HL-60/S4 (cell line): ENCODE measurements around the gene ATP2A3.
"Not testable (repeated sequence)": the region's sequence is repeated elsewhere in the genome, so short reads cannot be mapped to it uniquely, and the experiment has no call there.

Source experiments
- in situ Hi-C: fragments of 300-500 bp; cut with MboI; formaldehyde crosslinking; loops from 2 replicates; pipeline ENCODE4 v1.14.3; 2022; ENCODE audit warnings: low sequenced_read_pairs

ATP2A3 gene

GRCh38 chr17:3956983-3957382, 7.3 kb downstream of the ATP2A3 start:
- in situ Hi-C loops: no loop called here

DNA sequence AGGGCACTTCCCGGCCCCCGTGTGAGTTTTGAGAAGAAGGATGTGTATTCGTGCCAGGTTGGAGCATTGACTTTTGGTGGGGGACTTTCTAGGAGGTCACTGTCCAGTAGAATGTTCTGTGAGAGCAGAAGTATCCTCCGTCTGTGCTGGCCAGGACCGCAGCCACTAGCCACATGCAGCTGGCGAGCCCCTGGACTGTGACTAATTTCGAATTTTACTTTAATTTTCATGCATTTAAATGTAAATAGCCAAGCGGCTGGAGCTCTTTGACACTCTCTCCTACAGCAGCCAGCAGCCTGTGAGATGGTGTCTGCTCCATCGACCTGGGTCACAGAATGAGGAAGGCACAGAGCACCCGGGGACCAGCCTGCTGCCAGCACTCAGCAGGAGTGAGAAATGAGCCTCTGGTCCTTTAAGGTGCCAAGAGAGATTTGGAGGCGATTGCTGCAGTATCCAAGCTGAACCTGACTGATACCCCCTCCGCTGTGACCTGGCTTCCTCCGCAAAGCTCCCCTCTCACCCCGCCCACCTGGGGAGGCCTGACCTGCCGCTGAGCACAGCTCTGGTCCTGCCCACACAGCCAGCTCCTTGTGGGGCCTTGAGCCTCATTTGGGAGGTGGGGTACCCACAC, 7.8 kb downstream of the ATP2A3 start:
- in situ Hi-C loops: no loop called here

DNA sequence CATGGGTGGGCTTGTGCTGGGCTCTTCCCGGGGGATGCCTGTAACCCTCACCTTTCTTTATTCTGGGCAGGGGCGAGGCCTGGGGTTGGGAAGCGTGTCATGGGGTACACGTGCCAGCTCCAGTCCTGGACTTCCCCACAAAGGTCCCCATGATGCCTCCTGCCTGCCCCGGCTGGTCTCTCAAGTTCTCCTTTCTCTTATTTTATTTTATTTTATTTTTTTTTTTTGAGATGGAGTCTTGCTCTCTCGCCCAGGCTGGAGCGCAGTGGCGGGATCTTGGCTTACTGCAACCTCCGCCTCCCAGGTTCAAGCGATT, 8.6 kb downstream of the ATP2A3 start:
- in situ Hi-C loops: no loop called here

GRCh38 chr17:3954976-3955672, 9.1 kb downstream of the ATP2A3 start:
- in situ Hi-C loops: no loop called here

DNA sequence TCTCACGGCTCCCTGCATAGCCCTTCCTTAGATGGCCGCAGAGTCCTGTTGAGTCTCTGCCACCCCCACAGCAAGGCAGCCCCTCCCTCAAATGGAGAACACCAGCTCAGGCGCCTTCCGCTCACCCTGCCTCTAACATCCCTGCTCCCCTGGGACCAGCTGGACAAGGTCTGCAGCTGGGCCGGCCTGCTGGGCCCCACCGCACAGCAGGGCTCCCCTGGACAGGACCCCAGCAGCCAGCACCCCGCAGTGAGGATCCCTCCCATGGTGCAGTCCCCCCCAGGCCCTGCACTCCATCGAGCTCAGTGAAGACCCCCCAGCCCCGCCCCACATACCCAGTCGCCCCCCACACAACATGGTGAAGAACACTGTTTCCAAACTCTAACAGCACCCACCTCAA, 10.2 kb downstream of the ATP2A3 start:
- in situ Hi-C loops: no loop called here

GRCh38 chr17:3953542-3953941, 10.7 kb downstream of the ATP2A3 start:
- in situ Hi-C loops: no loop called here

- in situ Hi-C loops: no loop called here
Observed at GRCh38 chr17:3952186-3952585, 12.1 kb downstream of the ATP2A3 start.

DNA sequence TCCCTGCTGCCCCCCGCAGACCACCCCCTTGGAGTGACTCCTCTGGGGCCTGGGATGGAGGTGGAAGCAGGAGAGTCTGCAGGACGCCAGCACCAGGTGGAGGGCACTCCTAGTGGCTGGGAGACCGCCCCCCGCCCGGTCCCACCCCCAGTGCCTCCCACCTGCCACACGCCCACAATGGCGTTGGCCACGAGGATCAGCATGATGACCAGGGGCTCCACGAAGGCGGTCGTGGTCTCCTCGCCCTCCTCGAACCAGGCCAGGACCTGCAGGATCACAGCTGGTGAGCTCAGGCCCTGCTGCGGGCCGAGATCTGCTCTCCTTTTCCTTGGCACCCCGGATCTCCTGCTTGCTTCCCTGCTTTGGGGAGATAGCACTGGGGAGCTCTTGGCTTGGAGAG, 12.8 kb downstream of the ATP2A3 start:
- in situ Hi-C loops: no loop called here

- in situ Hi-C loops: no loop called here
Observed at GRCh38 chr17:3951003-3951402, 13.2 kb downstream of the ATP2A3 start.

GRCh38 chr17:3950584-3950983, 13.7 kb downstream of the ATP2A3 start:
- in situ Hi-C loops: no loop called here

DNA sequence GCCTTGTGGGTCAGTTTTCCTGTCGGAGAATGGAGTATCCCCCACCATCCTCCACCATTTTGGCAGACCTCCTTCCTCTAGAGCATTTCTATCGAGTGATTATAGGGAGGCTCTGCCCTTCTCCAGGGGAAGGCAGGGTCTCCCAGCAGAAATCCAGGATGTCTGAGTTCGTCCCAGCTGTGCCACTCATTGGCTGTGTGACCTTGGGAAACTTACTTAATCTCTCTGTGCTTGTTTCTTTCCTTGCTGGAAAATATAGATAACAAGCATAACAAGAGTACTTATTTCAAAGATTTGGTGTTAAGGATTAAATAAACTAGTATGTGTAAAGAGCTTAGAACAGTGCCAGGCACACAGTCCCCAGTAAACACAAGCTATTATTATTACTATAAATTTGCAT, 14.8 kb downstream of the ATP2A3 start:
- in situ Hi-C loops: no loop called here

- in situ Hi-C loops: not testable (repeated sequence)
Observed at GRCh38 chr17:3948551-3948950, 15.7 kb downstream of the ATP2A3 start.

DNA sequence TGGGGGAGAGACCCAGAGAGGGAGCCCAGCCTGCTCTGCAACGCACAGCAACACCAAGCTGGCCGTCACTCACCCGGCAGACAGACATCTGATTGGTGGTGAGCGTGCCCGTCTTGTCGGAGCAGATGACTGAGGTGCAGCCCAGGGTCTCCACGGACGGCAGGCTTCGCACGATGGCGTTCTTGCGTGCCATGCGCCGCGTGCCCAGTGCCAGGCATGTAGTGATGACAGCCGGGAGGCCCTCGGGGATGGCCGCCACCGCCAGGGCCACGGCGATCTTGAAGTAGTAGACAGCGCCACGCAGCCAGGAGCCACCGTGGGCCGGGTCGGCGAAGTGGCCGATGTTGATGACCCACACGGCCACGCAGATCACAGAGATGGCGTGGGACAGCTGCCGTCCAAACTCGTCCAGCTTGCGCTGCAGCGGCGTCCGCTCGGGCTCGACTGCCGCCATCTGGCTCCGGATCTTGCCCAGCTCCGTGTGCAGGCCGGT, 16.9 kb downstream of the ATP2A3 start:
- in situ Hi-C loops: no loop called here

DNA sequence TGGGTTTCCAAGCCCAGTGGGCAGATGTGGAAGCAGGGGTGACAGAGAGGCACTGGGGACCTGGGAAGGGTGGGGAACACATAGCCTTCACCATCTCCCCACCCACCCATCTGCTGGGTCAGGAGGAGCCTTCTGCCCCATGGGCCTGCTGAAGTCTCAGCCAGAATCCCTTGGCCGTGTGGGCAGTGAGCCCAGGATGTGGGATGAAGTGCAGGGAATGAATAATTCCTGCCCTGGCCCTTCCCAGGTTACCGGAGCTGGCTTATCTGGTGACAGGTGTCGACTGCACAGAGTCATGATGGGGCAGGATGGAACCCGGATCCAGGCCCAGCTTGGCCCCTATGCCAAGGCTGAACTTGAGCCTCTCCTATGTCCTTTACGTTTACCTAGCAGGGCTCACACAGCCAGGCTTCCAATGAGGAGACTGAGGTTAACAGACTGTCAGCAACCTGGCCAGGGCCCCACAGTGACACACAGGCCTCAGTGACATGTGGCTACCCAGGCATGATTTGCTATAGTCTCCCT, 17.5 kb downstream of the ATP2A3 start:
- in situ Hi-C loops: no loop called here

- in situ Hi-C loops: no loop called here
Observed at GRCh38 chr17:3944485-3945388, 19.5 kb downstream of the ATP2A3 start.

DNA sequence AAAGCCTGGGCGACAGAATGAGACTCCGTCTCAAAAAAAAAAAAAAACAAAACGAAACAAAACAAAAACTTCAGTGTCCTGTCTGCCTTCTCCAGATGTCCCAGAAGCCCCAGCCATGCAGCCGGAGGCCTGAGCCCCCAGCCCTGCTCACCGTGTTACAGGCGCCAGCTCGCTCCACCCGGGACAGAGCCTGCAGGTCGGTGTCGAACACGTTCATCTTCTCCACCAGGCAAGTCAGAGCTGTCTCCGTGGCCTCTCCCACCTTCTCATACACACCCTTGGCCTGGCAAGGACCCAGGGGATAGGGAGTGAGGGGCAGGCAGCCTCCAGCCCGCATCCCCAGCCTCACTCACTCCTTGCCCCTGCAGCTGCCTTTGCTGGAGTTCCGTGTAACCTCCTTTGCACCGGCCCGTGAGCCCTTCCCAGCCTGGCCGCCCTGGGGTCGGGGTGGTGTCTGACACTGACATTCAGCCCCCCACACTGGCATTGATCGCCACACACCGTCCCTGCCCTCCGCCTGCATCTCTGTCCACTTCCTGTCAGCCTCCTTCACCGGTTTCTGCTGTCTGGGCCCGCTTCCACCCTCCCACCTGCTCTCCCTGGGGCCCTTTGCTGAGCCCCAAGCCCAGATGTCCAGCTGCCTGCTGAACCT, 20.9 kb downstream of the ATP2A3 start:
- in situ Hi-C loops: no loop called here

DNA sequence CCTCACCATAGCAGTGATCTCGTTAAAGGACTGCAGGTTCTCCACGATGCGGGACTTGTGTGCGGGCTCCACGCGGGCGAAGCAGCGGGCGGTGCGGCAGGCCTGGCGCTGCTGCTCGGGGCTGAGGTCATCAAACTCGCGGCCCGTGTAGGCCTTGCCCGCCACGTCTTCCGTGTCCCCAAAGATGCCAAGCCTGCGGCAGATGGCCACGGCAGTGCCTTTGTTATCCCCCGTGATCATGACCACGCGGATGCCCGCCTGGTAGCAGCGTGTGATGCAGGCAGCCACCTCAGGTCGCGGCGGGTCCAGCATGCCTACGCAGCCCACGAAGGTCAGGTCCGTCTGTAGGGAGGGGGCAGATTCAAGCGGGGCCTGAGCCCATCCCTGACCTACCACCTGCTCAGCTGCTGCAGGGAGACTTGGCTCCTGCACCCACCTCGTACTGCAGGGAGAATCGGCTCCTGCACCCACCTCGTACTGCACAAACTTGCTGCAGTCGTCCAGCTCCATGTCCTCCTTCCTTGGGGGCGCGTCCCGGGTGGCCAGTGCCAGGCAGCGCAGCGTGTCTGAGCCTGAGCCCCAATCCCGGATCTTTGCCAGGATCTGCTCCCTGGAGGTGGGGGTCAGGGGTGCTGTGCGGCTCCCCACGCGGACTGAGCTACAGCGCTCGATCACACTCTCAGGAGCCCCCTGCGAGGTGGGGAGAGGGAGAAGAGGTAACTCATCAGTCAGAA, 23.1 kb downstream of the ATP2A3 start:
- in situ Hi-C loops: no loop called here

DNA sequence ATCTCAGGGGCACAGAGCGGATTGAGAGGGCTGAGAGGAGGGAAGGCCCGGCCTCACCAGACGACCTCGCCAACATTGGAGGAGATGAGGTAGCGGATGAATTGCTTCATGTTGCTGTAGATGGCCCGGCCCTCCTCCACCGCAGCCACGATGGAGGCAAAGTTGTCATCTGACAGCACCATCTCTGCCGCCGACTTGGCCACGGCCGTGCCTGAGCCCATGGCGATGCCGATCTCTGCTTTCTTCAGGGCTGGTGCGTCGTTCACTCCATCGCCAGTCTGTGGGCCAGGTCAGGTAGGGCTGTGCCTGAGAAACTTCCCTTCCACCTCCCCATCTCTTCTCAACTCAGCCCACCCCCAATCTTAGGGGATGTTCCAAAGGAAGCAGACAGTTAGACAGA, 26.9 kb downstream of the ATP2A3 start:
- in situ Hi-C loops: no loop called here

DNA sequence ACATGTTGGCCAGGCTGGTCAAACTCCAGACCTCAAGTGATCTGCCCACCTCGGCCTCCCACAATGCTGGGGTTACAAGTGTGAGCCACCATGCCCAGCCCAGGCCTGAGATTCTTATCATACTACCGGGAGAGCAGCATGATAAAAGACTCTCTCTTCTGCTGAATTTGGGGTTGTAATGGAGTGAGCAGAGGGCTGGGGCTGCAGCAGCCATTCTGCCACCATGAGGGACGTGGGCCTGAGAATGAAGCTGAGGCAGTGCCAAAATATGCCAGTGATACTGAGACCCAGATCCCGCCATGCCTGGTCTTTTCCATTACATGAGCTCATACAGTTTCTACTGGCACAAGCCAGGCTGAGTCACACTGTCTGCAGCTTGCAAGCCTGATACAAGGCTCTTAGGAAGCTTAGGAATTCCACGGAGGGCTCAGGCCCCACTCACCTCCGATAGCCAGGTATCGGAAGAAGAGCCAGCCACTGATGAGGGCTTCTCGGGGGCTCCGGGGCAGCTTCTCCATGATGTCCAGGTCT, 28.3 kb downstream of the ATP2A3 start:
- in situ Hi-C loops: no loop called here

DNA sequence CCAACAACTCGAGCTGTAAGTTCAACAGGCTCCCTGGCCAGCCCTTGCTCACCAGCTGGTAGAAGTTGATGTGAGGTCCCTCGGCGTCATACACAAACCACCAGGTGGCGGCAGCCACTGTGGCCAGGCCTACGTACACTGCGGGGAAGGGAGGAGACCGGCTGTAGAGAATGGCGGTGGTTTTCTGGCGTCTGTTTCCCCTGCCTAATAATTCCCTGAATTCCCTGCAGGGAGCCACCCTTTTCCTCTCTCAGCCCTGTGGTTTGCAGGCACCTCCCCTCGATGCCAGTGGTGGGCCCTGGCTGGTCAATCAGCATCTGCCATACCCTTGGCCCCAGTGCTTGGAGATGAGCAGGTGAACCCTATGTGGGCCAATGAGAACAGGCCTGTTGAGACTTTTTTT, 29.1 kb downstream of the ATP2A3 start:
- in situ Hi-C loops: no loop called here
